Endothelial cell of umbilical vein (primary cell): ENCODE measurements around the gene PDK4. TPM values are rescaled to one million over a fixed set of nuclear protein-coding genes. Genes with fewer than 3 reads are reported as not detected.

Source experiments
- BruUV-seq: library from RNA; stranded (reverse); fragments of 400-500 nt; replicated peaks from 2 replicates; lab custom pipeline; 2021; lab: Mats Ljungman, UMichigan
- CTCF ChIA-PET: fragments of 300-600, 350-600 bp; sonication (Branson Sonifier 250); formaldehyde crosslinking; loops from one replicate; lab custom pipeline; 2021; ENCODE audit warnings: antibody characterized with exemption, inconsistent platforms; lab: Charles Lee
- POLR2A ChIA-PET: fragments of 300-600, 350-600 bp; sonication (Branson Sonifier 250); formaldehyde crosslinking; loops from one replicate; lab custom pipeline; 2021; ENCODE audit warnings: antibody characterized with exemption, inconsistent platforms; lab: Charles Lee
- DNase-seq: peaks from one replicate; pipeline ENCODE4 v3.0.0-alpha.2; 2011; ENCODE audit warnings: low read depth, low spot score
- FAIRE-seq: peaks from 2 replicates; lab custom pipeline; 2011; peaks lifted over from hg19 to GRCh38; lab: Jason Lieb, UNC
- H2AFZ ChIP-seq: 2 replicates; pipeline ENCODE4 v1.6.0; 2012; ENCODE audit warnings: low read depth, low read length, control low read depth, inconsistent platforms
- H3K27ac ChIP-seq: 2 replicates; pipeline ENCODE4 v1.5.1; 2011; ENCODE audit warnings: low read depth, mild to moderate bottlenecking, control low read depth, low read length, moderate library complexity; ENCODE audit not compliant: insufficient read depth
- H3K27me3 ChIP-seq, 2 experiments: 2 replicates each; pipeline versions ENCODE4 v1.6.0 to v1.6.1; 2011; ENCODE audit warnings: low read length in 2 of 2, mixed read lengths in 1 of 2; ENCODE audit not compliant: control insufficient read depth in 2 of 2, insufficient read depth in 2 of 2
- H3K36me3 ChIP-seq, 2 experiments: 2 replicates in 1 of 2; 3 replicates in 1 of 2; pipeline ENCODE4 v1.5.1; 2011; ENCODE audit warnings: low read length in 2 of 2, mild to moderate bottlenecking in 1 of 2, moderate library complexity in 1 of 2; ENCODE audit not compliant: control insufficient read depth in 2 of 2, insufficient read depth in 2 of 2; ENCODE audit errors: extremely low read depth in 1 of 2
- H3K4me1 ChIP-seq: 3 replicates; pipeline ENCODE4 v1.5.1; 2011; ENCODE audit warnings: mild to moderate bottlenecking, low read length; ENCODE audit not compliant: control insufficient read depth, insufficient read depth; ENCODE audit errors: extremely low read depth
- H3K4me2 ChIP-seq: 2 replicates; pipeline ENCODE4 v1.6.1; 2011; ENCODE audit warnings: low read length, control low read depth, mixed read lengths; ENCODE audit not compliant: insufficient read depth
- H3K4me3 ChIP-seq, 3 experiments: fragments of 200-600 bp in 1 of 3; sonication (generic), shearing (Covaris generic) in 1 of 3; replicated peaks in 1 of 3; 2 replicates each; pipeline ENCODE4 v1.5.1; 2011 to 2016; ENCODE audit warnings: control low read depth in 3 of 3, low read length in 3 of 3, mild to moderate bottlenecking in 2 of 3, inconsistent platforms in 1 of 3, low read depth in 1 of 3, moderate library complexity in 1 of 3; ENCODE audit not compliant: insufficient read depth in 1 of 3
- H3K79me2 ChIP-seq: 2 replicates; pipeline ENCODE4 v1.6.0; 2012; ENCODE audit warnings: low read length, inconsistent platforms; ENCODE audit not compliant: control insufficient read depth, insufficient read depth
- H3K9ac ChIP-seq: replicated peaks from 2 replicates; pipeline ENCODE3; 2011; ENCODE audit warnings: low read length, control low read depth; ENCODE audit not compliant: insufficient read depth; ENCODE audit errors: extremely low read depth
- H3K9me1 ChIP-seq: replicated peaks from 3 replicates; pipeline ENCODE4 v1.6.0; 2011; ENCODE audit warnings: mild to moderate bottlenecking, low read length; ENCODE audit not compliant: control insufficient read depth, insufficient read depth; ENCODE audit errors: extremely low read depth
- H3K9me3 ChIP-seq: replicated peaks from 2 replicates; pipeline ENCODE4 v1.5.1; 2012; ENCODE audit warnings: low read length, inconsistent platforms; ENCODE audit not compliant: control insufficient read depth, insufficient read depth
- H4K20me1 ChIP-seq: replicated peaks from 2 replicates; pipeline ENCODE3; 2011; ENCODE audit warnings: mild to moderate bottlenecking, low read length; ENCODE audit not compliant: control insufficient read depth, insufficient read depth; ENCODE audit errors: extremely low read depth
- FOS ChIP-seq: IDR thresholded peaks from 2 replicates; pipeline ENCODE4 v1.6.1; 2011; ENCODE audit warnings: mild to moderate bottlenecking, low read length, moderate library complexity, borderline replicate concordance; ENCODE audit not compliant: insufficient read depth
- JUN ChIP-seq: IDR thresholded peaks from 2 replicates; pipeline ENCODE4 v1.6.1; 2011; ENCODE audit warnings: borderline replicate concordance, low read depth; ENCODE audit not compliant: insufficient read length, insufficient read depth
- MAX ChIP-seq: IDR thresholded peaks from 2 replicates; pipeline ENCODE4 v1.6.1; 2011; ENCODE audit not compliant: insufficient read depth, insufficient read length
- MYC ChIP-seq: IDR thresholded peaks from one replicate; pipeline ENCODE4 v1.6.1; 2011; ENCODE audit warnings: mild to moderate bottlenecking, low read depth, low read length
- POLR2A ChIP-seq: IDR thresholded peaks from 2 replicates; pipeline ENCODE4 v1.6.1; 2012; ENCODE audit warnings: low read depth, mild to moderate bottlenecking, control low read depth, low read length
- dilution Hi-C: fragments of 300-500 bp; cut with MboI; formaldehyde crosslinking; loops from one replicate; pipeline ENCODE4 v1.15.0; 2019; ENCODE audit warnings: low sequenced_read_pairs; ENCODE audit not compliant: extremely low pct_ligation_motif_present
- intact Hi-C: fragments of 100-400 bp; cut with micrococcal nuclease; formaldehyde crosslinking; loops from one replicate; pipeline ENCODE4 v1.10.0; 2022
- polyA plus RNA-seq, 4 experiments: library from polyadenylated mRNA; depleted of rRNA in 3 of 4; stranded (reverse) in 3 of 4; unstranded in 1 of 4; fragments of >200 nt; gene quantifications; 2 replicates each; pipeline versions ENCODE4 v1.2.1 to v1.2.3, GENCODE V29; 2011 to 2012; ENCODE audit warnings: missing spikeins in 1 of 4
- total RNA-seq: library from RNA; stranded (reverse); gene quantifications from 2 replicates; pipeline ENCODE4 v1.2.3, GENCODE V29; 2021

PDK4 gene
- total and polyA plus RNA-seq, 2 donors (not counting 3 experiments of a cell fraction or from before 2014, with no cell fraction given): 0.75 to 2.5 TPM

GRCh38 chr7:95622001-95622549 lies 25.8 kb upstream of the PDK4 start:
- no peaks in the 10 kb centered on the region for H3K9me1 ChIP-seq
- FAIRE-seq: no peak
- no peaks in the 10 kb centered on the region for H3K36me3 ChIP-seq
- H3K4me3 ChIP-seq: no peak overlapping the region
- dilution Hi-C loops: no loop called here
- H3K9me3 ChIP-seq: no peaks in the 10 kb centered on the region
- H4K20me1 ChIP-seq: no peaks in the 10 kb centered on the region
- DNase-seq: no peak
- H3K9ac ChIP-seq: no peak overlapping the region
- peaks cover 3 to 5% of the 10 kb centered on the region in 2 experiments for H3K27me3 ChIP-seq
- intact Hi-C loops: no loop called here
- no peaks in the 10 kb centered on the region for H3K4me1 ChIP-seq
- H3K27ac ChIP-seq: no peak overlapping the region
- TF ChIP-seq FOS: no peak
- no peak for TF ChIP-seq JUN
- no peak for TF ChIP-seq POLR2A
- CTCF ChIA-PET: interaction anchor here (0.8 to 2.3 kb wide), 4 partner anchors 9 to 110 kb away, joined by 3 to 5 read pairs (median 4); no protein-coding TSS in a partner anchor
- no peaks in the 10 kb centered on the region for H3K79me2 ChIP-seq
- no peak overlapping the region for H2AFZ ChIP-seq
- no TSS peak for BruUV-seq
- H3K4me2 ChIP-seq: no peak overlapping the region
- POLR2A ChIA-PET: no interaction called here

- no peaks in the 10 kb centered on the region for H3K36me3 ChIP-seq
- FAIRE-seq: no peak
- H3K9me3 ChIP-seq: no peaks in the 10 kb centered on the region
- no peak overlapping the region for H3K4me2 ChIP-seq
- H3K4me1 ChIP-seq: no peaks in the 10 kb centered on the region
- ChIA-PET CTCF (interaction anchor here (1.1 to 1.6 kb wide), 3 partner anchors 13 to 15 kb away, joined by 3 read pairs; no protein-coding TSS in a partner anchor), POLR2A (no interaction called here)
- no peaks in the 10 kb centered on the region for H3K79me2 ChIP-seq
- TF ChIP-seq MYC: no peak
- TF ChIP-seq POLR2A: no peak
- TF ChIP-seq MAX: no peak
- no peak for TF ChIP-seq JUN
- TF ChIP-seq FOS: no peak
- dilution Hi-C loops (no loop called here), intact Hi-C loops (no loop called here)
- no peak for DNase-seq
- no peak overlapping the region for H3K4me3 ChIP-seq
- H3K9ac ChIP-seq: no peak overlapping the region
- BruUV-seq: no TSS peak
- peaks cover 3 to 5% of the 10 kb centered on the region in 2 experiments for H3K27me3 ChIP-seq
- H4K20me1 ChIP-seq: no peaks in the 10 kb centered on the region
- no peaks in the 10 kb centered on the region for H3K9me1 ChIP-seq
- no peak overlapping the region for H3K27ac ChIP-seq
- no peak overlapping the region for H2AFZ ChIP-seq
Observed at GRCh38 chr7:95621404-95621803, 25.1 kb upstream of the PDK4 start.
